ENCODE data around the gene HBG1. TPM values are rescaled to one million over a fixed set of nuclear protein-coding genes. Genes with fewer than 3 reads are reported as not detected.

Gene HBG1
- total and polyA plus RNA-seq, 2 of the 4 experiments (the other 2 are of a cell fraction) = not detected

DNA sequence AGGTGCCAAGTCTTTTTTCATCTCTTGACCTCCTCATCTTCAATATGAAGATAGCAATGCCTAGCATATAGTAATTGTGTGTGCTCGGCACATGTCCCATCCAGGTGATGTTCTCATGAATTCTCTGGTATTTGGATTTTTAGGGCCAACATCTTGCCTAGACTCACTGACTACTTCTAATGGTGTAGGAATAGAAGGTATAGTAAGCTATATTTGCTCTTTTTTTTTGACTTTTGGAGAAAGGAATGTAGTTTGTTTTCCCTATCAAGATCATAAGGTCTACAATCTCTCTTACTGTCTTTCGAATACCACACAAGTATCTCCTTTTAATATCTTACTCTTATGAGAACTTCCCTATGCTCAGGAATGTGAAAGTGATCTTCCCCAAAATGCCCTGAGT lies 18.5 kb downstream of the HBG1 start:
- Histone ChIP-seq H2BK20ac (ENCODE audit: low read depth, low read length) (no peak overlapping the region), H2AK9ac (replicated peaks; ENCODE audit: low read depth, low read length, poor library complexity) (no peak overlapping the region), H3K14ac (replicated peaks; ENCODE audit: low read depth, low read length) (no peak overlapping the region), H3K4me1 (ENCODE audit: control insufficient read depth, insufficient read depth, low read length) (peaks cover 3% of the 10 kb centered on the region), H3K27me3 (ENCODE audit: control insufficient read depth, insufficient read depth, low read length) (no peaks in the 10 kb centered on the region), H3K18ac (ENCODE audit: low read depth, low read length) (no peak overlapping the region), H2AFZ (replicated peaks; ENCODE audit: low read length, poor library complexity) (no peak overlapping the region), H3K56ac (ENCODE audit: extremely low read depth, insufficient read depth, low read length) (no peak overlapping the region), H3K79me1 (ENCODE audit: low read depth in 1 of 2, low read length in 2 of 2) (no peaks in the 10 kb centered on the region), H3K4me3 (ENCODE audit: insufficient read depth, low read depth, low read length) (no peak overlapping the region), H4K5ac (ENCODE audit: low read depth, low read length) (no peak overlapping the region), H3K36me3 (ENCODE audit: control insufficient read depth, insufficient read depth, low read length) (no peaks in the 10 kb centered on the region), H3K9ac (ENCODE audit: low read depth, low read length) (no peak overlapping the region), H2BK120ac (ENCODE audit: low read depth, low read length) (no peak overlapping the region), H2AK5ac (ENCODE audit: low read depth, low read length) (no peak overlapping the region), H2BK5ac (ENCODE audit: low read depth, low read length, poor library complexity, severe bottlenecking) (no peak overlapping the region), H3K9me3 (ENCODE audit: control insufficient read depth, insufficient read depth, low read length) (no peaks in the 10 kb centered on the region), H4K8ac (ENCODE audit: low read depth in 2 of 2, low read length in 2 of 2) (no peak overlapping the region), H4K91ac (ENCODE audit: insufficient read depth, low read depth, low read length) (no peak overlapping the region), H3K4me2 (ENCODE audit: low read depth, low read length) (no peak overlapping the region), H3K4ac (ENCODE audit: low read depth, low read length) (no peak overlapping the region), H4K20me1 (ENCODE audit: insufficient read depth, low read length) (no peaks in the 10 kb centered on the region), H2BK15ac (ENCODE audit: low read depth, low read length) (no peak overlapping the region), H3K27ac (ENCODE audit: insufficient read depth, low read length) (no peak overlapping the region), H3K9me1 (ENCODE audit: insufficient read depth, low read length) (peaks cover 6% of the 10 kb centered on the region; the same call in 1 of the 2 replicates), H3K23ac (ENCODE audit: low read depth, low read length) (no peak overlapping the region)
- WGBS, 2 experiments (ENCODE audit: extremely low coverage in 2 of 2, insufficient read length in 1 of 2) = no CpG with 5 or more reads among the region's 2 CpGs
- ATAC-seq (ENCODE audit: low read depth) (no peak), DNase-seq (no peak)
- ChIA-PET CTCF (no interaction called here), POLR2A (ENCODE audit: unreplicated experiment) (no interaction called here)
- no TSS peak for BruUV-seq (replicated peaks)
- intact Hi-C loops (cut with micrococcal nuclease) = no loop called here
- dilution Hi-C loops (cut with HindIII; ENCODE audit: low sequenced_read_pairs, unreplicated experiment) = no loop called here
- in situ Hi-C loops (cut with MboI; ENCODE audit: low sequenced_read_pairs) = no loop called here
- TF ChIP-seq, protein P1, sequence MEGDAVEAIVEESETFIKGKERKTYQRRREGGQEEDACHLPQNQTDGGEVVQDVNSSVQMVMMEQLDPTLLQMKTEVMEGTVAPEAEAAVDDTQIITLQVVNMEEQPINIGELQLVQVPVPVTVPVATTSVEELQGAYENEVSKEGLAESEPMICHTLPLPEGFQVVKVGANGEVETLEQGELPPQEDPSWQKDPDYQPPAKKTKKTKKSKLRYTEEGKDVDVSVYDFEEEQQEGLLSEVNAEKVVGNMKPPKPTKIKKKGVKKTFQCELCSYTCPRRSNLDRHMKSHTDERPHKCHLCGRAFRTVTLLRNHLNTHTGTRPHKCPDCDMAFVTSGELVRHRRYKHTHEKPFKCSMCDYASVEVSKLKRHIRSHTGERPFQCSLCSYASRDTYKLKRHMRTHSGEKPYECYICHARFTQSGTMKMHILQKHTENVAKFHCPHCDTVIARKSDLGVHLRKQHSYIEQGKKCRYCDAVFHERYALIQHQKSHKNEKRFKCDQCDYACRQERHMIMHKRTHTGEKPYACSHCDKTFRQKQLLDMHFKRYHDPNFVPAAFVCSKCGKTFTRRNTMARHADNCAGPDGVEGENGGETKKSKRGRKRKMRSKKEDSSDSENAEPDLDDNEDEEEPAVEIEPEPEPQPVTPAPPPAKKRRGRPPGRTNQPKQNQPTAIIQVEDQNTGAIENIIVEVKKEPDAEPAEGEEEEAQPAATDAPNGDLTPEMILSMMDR (conservative IDR thresholded peaks at IDR 0.05; ENCODE audit: low read depth, low read length) = no peak
- TF ChIP-seq USF2 (IDR thresholded peaks at IDR 0.05; ENCODE audit: low read depth, low read length) (no peak), SMC3 (IDR thresholded peaks at IDR 0.05; ENCODE audit: low read depth, low read length) (no peak), NFE2L2 (IDR thresholded peaks at IDR 0.05; ENCODE audit: low read depth, low read length) (no peak), RFX5 (IDR thresholded peaks at IDR 0.05; ENCODE audit: low read depth, low read length) (no peak), FOS (IDR thresholded peaks at IDR 0.05; ENCODE audit: low read depth, low read length) (no peak), CHD1 (IDR thresholded peaks at IDR 0.05; ENCODE audit: low read depth, low read length) (no peak), RAD21 (IDR thresholded peaks at IDR 0.05; ENCODE audit: low read length) (no peak), MXI1 (IDR thresholded peaks at IDR 0.05; ENCODE audit: borderline replicate concordance, low read depth, low read length) (no peak), CEBPB (IDR thresholded peaks at IDR 0.05; ENCODE audit: low read depth, low read length) (no peak), MAFK (IDR thresholded peaks at IDR 0.05; ENCODE audit: low read depth, low read length) (no peak)
